Fibroblast of skin of right quadriceps (primary cell): ENCODE results near the gene LTBP1.
"Not testable (repeated sequence)": the region's sequence is repeated elsewhere in the genome, so short reads cannot be mapped to it uniquely, and the experiment has no call there.

Source experiments
- DNase-seq: peaks from one replicate; pipeline ENCODE4 v3.0.0-alpha.2; 2013

Gene LTBP1

DNA sequence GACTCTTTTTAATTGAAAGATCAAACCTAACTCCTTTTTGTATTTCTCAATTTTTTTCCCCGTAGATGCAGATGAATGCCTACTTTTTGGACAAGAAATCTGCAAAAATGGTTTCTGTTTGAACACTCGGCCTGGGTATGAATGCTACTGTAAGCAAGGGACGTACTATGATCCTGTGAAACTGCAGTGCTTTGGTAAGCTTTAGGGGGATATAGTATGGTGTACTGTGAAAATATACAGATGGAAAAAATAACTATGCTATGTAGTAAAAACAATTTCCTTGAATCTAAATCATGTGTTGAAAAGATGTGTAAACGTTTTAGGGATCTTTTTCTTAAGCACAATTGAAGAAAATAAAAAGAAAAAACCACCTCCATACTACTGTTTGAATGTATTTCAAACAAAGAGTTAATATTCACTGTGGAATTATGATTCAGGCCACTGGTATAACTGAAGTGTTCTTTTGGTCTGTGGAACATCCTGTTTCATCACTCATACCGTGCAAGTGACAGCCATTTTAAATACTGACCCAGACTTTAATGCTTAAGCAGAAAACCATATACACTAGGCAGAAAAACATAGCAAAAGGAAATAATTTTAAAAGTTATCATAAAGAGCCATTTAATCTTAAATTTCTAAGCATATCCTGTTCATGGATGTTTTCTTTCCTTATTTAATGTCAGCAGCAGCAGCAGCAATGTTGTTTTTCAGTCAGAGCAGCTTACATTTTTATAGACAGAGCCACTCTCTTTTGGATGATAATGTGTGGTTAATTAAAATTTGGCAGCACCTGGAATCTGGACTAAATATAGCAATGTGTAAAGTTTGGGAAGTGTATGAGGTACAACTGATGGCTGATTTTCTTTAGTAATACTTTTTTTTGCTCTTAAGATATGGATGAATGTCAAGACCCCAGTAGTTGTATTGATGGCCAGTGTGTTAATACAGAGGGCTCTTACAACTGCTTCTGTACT, 416.9 kb downstream of the LTBP1 start:
- DNase-seq: peak; percentile 71

DNA sequence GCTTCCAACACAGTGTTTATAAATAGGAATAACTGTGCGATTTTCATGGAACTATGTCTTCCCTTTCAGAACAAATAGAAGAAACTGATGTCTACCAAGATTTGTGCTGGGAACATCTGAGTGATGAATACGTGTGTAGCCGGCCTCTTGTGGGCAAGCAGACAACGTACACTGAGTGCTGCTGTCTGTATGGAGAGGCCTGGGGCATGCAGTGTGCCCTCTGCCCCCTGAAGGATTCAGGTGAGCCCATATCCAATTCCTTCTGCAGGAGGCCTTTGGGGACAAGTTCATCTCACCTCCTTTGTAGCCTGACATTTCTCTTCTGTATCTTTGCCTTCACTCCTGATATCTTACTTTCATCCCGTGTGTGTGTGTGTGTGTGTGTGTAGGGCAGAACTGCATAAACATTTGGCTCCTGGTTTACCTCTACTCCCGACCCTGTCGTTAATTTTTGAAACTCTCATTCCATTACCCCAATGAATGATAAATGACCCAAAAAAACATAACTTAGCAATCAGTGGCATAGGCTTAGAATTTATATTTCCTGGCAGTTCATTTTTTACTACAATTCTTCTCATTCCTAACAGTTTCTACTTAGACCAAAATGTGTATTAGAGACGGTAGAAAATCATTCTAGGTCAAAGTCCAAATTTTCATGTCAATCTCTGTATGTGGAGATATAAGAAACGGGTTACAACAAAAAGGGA, 418.7 kb downstream of the LTBP1 start:
- DNase-seq: peak; percentile 53

DNA sequence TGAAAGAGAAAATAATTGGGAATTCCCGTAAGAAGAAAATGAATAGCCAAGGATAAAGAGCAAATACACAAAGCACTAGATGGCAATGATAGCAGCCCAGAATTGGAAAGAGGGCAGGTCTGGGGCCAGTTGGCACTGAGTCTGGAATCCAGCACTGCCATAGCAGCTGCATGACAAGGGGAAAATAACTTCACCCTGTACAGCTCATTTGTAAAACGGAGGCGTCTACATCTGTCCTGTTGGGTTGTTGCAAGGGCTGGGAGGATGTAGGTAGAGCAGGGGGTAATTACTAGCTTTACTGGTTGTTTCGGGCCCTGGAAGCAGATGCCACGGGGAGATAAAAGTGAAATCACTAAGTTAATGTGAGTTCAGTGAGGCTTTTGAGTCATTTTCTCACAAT, 419.7 kb downstream of the LTBP1 start:
- DNase-seq: no peak

DNA sequence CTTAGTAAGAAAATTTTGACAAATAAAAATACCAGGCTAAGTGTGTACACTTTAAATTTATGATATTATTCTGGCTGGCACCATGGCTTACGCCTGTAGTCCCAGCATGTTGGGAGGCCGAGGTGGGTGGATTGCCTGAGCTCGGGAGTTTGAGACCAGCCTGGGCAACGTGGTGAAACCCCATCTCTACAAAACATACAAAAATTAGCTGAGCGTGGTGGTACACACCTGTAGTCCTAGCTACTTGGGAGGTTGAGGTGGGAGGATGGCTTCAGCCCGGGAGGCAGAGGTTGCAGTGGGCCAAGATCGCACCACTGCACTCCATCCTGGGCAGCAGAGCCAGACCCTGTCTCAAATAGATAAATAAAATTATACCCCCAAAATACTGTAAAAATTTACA, 421.8 kb downstream of the LTBP1 start:
- not testable (repeated sequence) for DNase-seq

DNA sequence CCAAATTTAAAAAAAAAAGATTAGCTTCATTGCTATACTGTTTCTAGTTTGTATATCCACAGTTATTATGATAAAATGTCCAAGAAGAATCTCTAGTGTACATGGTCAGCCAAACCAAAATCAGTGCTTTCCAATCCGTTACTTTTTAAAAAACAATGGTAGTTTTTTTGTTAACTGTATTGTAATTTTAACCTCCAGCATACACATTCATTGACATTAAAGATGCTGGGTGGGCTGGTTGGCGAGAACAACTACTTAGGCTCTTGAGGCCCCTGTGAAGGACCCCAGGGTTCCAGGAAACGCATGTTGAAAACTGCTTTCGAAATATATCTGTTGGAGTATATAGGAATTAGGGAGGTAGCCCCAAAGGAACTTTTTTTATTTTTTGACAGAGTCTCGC, 422.4 kb downstream of the LTBP1 start:
- DNase-seq: no peak

DNA sequence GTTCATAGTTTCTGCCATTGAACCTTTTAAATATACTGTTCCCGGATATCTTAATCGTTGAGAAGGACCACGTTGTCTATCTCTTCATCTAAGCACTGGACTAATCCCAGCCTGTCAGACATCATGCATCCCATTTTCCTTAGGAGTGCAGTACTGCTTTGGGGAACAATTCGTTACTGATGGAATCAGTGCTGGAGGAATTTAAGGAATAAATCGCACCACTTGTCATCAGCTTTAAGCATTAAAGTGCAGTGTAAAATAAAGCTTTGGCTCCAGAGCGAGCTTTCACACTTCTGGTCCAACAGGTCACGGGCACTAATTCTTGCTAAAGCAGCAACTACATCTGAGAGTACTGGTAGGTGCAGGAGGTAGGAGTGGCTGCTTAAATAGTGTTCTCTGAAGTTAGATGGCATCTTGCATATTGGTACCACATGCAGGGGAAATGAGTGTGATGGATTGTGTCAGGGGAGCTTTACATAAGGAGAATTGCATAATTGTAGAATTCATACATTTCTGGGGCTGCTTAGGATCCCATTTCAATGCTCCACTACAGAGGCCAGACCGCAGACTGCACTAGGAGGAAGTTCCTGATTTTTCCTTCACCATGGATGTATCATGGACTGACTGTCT, 424.0 kb downstream of the LTBP1 start:
- DNase-seq: peak; percentile 84

DNA sequence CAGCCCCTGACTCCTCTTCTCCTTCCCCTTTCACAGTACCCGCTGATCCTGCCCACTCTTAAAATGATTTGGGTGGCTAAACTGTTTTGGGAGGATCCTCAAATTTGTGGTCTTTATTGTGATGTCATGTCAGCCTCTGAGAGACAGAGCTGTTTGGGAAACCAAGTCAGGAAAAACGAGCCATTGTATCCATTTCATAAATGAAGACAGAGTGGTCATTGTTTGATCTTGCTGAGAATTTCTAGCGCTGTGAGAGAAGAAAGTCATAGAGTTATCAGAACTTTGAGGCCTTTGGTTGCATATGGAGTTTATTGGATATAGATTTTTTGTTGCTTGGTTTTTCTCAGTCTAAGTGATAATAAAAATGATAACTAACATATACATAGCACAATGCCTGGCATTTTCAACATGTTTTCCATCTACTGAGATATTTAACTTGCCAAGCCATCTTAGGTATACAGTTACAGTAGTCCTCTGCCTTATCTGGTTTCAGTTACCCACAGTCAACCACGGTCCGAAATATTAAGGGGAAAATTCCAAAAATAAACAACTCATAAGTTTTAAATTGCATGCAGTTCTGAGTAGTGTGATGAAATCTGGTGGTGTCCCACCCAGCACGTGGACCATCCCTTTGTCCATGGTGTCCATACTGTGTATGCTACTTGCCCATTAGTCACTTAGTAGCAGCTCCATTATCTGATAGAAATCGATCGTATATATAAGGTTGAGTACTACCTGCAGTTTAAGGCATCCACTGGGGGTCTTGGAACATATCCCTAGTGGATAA, 424.7 kb downstream of the LTBP1 start:
- DNase-seq: no peak

DNA sequence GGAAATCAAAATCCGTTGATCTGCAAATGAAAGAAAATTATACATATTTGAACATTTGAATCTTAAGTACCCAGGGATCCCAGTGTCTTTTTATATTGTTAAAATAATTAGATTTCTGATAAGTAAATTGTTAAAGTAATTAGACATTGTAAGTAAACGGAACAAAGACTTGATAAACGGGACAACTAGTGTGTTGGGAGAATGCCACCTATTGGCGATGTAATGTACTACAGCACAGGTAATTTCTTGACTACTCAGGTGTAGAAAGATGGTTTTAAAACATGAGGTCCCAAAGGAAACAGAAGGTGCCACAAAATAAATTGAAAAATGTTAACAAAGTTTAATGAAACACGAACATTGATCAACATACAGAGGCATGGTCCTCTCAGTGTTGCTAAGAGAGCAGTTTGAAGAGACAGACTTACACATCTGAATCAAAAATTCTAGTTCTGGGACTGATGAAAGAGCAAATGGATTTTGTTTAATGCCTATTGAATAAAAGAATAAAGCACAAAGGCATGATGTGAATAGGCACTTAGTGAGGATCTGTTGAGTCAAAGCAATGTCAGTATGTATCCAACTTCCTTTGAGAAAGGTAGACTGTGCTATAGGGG, 426.3 kb downstream of the LTBP1 start:
- DNase-seq: no peak

DNA sequence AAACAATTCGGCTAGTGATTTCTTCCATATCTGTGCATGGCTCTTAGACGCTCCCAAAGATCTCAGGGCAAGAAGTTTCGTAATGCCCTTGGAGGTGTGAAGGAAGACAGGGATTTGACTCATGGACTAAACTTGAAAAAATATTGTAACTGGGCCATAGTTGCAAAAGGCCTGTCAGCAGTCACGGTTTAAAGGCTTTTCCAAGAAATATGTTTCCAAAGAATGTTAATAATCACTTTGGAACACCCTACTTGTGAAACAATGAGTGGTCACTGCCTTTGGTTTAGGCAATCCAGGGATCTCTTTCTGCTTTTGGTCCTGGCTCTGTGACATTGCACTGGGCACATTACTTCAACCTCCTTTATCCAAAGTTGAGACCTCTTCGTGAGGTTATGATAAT, 427.2 kb downstream of the LTBP1 start:
- DNase-seq: peak; percentile 89

DNA sequence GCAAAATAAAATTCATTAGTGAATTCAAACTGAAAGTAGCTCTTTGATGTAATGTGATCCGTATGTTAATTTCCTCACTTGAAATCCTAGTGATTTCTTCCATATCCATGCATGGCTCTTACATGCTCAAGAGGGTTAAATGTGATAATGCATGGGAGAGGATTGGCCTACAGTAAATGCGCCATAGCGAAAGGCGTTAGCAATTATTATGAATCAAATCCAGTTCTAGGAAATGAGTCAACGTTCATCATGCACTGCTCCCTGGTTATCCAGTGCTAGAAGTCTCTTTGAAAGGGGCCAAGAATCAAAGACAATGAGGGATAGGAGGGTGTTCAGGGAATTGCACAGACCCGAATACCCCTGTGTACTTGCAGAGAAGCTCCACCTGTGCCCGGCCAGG, 428.3 kb downstream of the LTBP1 start:
- DNase-seq: peak; percentile 70

DNA sequence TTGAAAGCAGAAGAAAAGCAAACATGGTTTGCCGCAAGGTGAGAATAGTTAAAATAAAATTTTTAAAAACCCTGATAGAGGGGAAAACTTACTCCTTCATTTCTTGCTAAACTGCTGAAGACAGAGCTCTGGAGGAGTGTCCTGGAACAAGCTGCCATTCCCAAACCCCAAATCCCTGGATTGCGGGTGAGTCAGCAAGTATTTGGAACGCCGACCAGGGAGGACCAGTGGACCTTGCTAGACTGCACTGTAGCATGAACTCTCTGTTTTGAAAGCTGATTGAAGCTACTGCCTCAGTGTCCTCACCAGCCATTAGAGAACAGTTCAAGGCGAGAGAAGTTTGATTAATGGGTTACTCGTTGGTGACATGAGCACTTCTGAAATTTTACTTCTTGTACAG, 430.3 kb downstream of the LTBP1 start:
- peak; percentile 48 for DNase-seq

DNA sequence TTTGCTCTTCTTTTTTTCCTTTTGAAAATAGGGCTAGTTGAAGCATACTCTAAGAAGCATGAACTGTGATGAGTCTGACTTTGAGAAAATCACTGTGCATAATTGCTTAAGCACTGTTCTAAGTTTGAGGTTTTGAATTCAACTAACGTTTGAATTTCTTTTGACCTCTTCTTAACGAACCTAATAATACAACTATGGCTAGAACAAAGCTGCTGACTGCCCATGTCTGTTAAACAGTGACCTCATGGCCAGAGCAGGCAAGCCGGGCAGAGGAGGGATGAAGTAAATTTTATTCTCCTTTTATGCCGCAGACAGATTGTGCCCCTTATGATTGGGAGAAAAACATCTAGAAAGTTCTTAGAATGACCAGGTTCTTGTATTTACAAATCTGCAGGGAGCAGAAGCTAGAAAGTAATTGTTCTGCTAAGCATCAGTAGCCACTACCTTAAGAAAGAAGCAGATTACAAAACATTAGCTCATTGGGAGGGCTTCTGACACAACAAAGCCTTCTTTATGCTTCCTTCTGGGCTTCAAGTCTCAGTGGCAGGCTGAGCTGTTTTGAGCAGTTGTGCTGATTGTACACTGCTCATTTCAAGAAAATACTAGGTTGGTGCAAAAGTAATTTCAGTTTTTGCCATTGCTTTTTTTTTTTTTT, 431.9 kb downstream of the LTBP1 start:
- DNase-seq: no peak

DNA sequence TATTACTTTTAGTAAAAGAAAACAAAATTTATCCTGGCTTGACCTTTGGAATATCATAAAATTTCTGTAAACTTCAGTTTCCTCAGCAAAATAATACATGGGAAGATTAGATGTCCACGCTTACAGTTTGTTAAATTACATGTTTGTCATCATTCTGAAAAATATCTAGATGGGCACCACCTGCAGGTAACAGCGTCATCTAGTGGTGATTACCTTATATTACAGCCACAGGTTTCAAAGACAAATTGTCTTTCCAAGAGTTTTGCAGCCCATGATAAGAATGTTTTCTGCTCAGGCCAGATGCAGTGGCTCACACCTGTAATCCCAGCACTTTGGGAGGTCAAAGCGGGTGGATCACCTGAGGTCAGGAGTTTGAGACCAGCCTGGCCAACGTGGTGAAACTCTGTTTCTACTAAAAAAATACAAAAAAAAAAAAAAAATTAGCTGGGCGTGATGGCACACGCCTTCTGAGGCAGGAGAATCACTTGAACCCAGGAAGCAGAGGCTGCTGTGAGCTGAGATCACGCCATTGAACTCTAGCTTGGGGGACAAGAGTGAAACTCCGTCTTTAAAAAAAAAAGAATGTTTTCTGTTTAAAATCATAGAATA, 433.4 kb downstream of the LTBP1 start:
- DNase-seq: no peak

DNA sequence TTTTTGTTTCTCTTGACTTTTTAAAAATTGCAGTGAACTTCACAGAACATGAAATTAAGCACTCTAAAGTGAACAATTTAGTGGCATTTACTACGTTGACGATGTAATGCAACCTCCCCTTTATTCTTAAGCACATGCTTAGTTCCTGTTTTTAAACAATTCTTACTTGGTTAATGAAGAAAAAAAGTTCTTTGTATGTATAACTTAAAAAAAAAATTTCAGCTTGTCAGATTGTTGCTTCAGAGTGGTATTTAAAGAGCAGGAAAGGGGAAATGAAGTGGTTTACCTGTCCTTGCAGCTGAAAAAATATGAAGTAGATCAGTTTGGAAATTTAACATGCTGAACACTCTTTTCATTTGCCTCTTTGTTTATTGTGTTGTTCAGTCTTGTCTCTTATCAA, 434.0 kb downstream of the LTBP1 start:
- DNase-seq: no peak

DNA sequence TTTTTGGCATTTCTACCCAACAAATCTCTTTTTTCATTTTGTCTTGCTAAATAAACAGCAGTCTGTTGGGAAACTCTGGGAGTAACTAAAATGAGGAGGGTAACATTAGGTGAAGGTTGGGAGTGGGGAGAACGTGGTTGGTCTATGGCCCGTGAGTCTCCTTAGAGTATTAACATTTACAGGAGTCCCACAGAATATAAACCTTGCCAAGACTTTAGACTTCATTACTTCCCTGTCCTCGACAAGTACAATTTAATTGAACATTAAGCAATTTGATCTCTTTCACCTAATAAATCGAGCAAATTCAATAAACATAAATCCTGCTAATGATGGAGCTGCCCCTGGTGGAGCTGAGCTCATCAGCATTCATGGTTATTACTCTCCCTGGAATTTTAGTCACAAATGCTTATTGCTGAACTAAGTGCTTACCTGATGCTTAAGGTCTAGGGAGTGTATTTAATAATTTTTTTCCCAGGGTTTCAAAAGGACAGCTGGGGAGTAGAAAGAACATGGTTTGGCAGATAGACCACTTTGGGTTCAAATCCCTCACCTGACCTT, 434.6 kb downstream of the LTBP1 start:
- DNase-seq: no peak

DNA sequence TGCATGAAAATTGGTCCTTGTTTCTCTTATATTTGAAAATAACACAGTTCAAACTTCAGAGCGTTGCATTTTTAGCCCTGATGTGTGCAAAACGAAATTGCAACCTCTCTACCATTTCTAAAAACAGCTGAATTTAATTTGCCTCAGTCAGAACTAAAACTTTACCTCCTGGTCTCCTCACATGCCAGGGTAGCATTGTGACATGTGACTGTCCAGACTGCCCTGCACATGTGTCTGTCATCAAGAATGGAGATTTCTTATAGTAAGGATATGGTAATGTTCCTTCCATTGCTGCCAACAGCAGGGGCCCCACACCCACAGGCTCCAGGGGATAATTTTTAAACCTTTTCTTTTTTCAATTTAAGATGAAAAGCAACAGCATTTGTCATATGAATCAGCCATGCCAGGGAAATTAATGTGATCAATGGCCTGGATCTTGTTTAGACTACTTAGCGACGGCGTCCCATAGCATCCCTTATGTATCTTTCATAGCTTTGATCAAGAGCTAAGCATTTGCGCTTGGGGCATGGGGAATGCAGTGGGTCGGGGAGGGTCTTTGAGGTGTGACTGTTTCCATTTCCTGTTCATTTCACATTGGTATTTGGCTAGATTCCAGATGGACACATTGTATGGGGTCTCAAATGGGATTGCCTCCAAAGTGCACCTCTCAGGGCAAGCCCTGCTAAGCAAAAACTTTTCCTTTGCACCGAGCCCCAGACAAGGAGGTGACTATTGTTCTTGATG, 437.3 kb downstream of the LTBP1 start:
- no peak for DNase-seq

DNA sequence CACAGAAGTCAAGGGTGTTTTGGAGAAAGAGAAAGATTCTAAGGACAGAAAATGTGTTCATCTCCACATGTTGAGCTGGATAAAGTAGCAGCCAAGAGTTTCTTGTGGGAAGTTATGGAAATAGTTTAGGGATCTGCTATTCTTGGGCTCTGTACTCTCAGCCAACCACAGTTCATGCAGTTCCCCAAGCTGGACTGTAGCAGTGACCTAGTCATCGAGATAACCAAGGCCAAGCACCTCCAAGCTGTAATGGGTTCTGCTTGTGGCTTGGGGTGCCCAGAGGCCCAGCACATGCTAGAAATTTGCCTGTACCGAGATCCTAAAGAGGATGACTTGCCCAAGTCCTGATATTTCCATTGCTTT, 437.8 kb downstream of the LTBP1 start:
- DNase-seq: no peak

DNA sequence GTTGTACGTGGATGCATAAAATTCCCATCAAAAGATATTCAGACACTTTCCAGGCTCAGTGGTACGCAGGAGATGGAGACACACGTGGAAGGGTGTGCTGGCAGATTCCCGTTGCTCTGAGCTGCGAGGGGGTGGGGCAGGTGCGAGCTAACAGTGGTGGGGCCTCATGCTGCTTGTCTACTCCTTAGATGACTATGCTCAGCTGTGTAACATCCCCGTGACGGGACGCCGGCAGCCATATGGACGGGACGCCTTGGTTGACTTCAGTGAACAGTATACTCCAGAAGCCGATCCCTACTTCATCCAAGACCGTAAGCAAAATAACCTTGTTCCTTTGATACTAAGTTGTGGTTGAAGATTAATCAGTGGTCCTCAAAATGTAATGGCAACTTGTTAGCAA, 442.2 kb downstream of the LTBP1 start:
- no peak for DNase-seq

DNA sequence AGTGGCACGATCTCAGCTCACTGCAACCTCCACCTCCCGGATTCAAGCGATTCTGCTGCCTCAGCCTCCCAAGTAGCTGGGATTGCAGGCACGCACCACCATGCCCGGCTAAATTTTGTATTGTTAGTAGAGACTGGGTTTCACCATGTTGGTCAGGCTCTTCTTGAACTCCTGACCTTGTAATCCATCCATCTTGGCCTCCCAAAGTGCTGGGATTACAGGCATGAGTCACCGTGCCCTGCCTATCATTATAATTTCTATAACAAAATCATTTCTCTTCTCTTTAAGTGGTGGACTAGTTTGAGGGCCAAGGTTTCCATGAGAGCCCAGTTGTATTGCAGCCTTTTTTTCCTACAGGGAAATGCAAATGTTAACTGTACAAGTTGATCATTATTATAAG, 442.9 kb downstream of the LTBP1 start:
- DNase-seq: not testable (repeated sequence)

DNA sequence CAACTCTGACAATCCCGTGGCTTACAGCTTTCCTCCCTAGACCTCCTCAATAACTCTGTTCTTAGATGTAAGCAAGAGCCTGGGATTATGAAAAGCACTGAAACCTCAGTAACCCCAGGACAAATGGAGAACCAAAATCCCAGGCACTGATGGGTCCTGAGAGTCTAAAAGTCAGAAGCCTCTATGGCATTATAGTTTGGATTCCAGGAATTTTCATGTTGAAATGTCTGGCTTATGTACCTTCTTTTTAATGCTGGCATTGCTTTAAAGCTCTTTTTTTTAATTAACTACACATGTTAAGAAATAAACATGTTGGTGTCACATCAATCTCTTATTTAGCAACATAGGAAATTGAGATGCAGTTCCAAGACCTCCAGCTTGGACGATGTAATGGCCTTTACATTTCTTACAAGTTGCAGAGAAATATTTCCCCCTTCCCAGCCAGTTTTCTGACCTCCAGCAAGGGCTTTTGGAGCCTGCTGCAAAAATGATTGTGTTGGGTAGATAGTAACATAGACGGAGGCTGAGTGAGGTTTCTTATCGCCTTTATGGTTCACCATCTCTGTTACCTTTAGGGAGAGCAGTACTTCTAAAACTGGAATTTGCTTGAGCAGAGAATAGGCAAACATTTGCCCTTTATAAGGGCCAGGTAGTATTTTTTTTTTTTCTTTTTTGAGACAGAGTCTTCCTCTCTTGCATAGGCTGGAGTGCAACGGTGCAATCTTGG, 444.9 kb downstream of the LTBP1 start:
- DNase-seq: peak; percentile 72
